ENCODE data around the gene GNG2. TPM values are rescaled to one million over a fixed set of nuclear protein-coding genes. Genes with fewer than 3 reads are reported as not detected.

The GNG2 gene
- total RNA-seq, 1 experiment from 2014 or later = 0.33 TPM

- Histone ChIP-seq H3K9me2 (ENCODE audit: insufficient read depth) (no peaks in the 10 kb centered on the region), H4K20me1 (ENCODE audit: insufficient read depth) (peaks cover 26% of the 10 kb centered on the region; the same call in 1 of the 2 replicates), H3K79me2 (ENCODE audit: low read depth) (peaks cover 39% of the 10 kb centered on the region), H3K4me2 (no peak overlapping the region), H3K27me3 (ENCODE audit: insufficient read depth, low read depth) (no peaks in the 10 kb centered on the region), H3F3A (ENCODE audit: insufficient read depth, low read depth) (peaks cover 10% of the 10 kb centered on the region), H3K4me1 (replicated peaks; ENCODE audit: insufficient read depth) (peaks cover 16% of the 10 kb centered on the region), H2AFZ (no peak overlapping the region), H3K27ac (no peak overlapping the region), H3K9me3 (ENCODE audit: insufficient read depth, low read depth) (no peaks in the 10 kb centered on the region), H3K36me3 (ENCODE audit: low read depth) (peaks cover 50% of the 10 kb centered on the region), H3K4me3 (no peak overlapping the region)
- ChIA-PET CTCF (no interaction called here), POLR2A (ENCODE audit: unreplicated experiment) (interaction anchor here (0.6 to 0.7 kb wide), 2 partner anchors 493 to 521 kb away, joined by 4 to 7 read pairs; no protein-coding TSS in a partner anchor)
- DNase-seq = no peak
- intact Hi-C loops (cut with micrococcal nuclease; ENCODE audit: unreplicated experiment) = loop anchor here (5.0 kb wide), 1 partner anchor 84 kb away; no protein-coding TSS in a partner anchor
- BruUV-seq (replicated peaks) = no TSS peak
- no peak for TF ChIP-seq EZH2 (IDR thresholded peaks at IDR 0.05; ENCODE audit: low read depth)
- TF ChIP-seq, protein P1, sequence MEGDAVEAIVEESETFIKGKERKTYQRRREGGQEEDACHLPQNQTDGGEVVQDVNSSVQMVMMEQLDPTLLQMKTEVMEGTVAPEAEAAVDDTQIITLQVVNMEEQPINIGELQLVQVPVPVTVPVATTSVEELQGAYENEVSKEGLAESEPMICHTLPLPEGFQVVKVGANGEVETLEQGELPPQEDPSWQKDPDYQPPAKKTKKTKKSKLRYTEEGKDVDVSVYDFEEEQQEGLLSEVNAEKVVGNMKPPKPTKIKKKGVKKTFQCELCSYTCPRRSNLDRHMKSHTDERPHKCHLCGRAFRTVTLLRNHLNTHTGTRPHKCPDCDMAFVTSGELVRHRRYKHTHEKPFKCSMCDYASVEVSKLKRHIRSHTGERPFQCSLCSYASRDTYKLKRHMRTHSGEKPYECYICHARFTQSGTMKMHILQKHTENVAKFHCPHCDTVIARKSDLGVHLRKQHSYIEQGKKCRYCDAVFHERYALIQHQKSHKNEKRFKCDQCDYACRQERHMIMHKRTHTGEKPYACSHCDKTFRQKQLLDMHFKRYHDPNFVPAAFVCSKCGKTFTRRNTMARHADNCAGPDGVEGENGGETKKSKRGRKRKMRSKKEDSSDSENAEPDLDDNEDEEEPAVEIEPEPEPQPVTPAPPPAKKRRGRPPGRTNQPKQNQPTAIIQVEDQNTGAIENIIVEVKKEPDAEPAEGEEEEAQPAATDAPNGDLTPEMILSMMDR (conservative IDR thresholded peaks at IDR 0.05) = no peak
Observed at GRCh38 chr14:51993285-51993920, 133.0 kb downstream of the GNG2 start.

- H3K4me2 ChIP-seq = no peak overlapping the region
- peaks cover 25% of the 10 kb centered on the region for H3K79me2 ChIP-seq (ENCODE audit: low read depth)
- H3K4me3 ChIP-seq = no peak overlapping the region
- no TSS peak for BruUV-seq (replicated peaks)
- H3K27me3 ChIP-seq (ENCODE audit: insufficient read depth, low read depth) = no peaks in the 10 kb centered on the region
- peaks cover 26% of the 10 kb centered on the region; the same call in 1 of the 2 replicates for H4K20me1 ChIP-seq (ENCODE audit: insufficient read depth)
- H2AFZ ChIP-seq = no peak overlapping the region
- intact Hi-C loops (cut with micrococcal nuclease; ENCODE audit: unreplicated experiment) = loop anchor here (1.0 to 5.0 kb wide), 2 partner anchors 135 to 476 kb away; no protein-coding TSS in a partner anchor
- ChIA-PET POLR2A (ENCODE audit: unreplicated experiment) (no interaction called here), CTCF (interaction anchor here (0.6 to 1.0 kb wide), 2 partner anchors 25 to 135 kb away, joined by 4 to 5 read pairs; no protein-coding TSS in a partner anchor)
- H3F3A ChIP-seq (ENCODE audit: insufficient read depth, low read depth) = peaks cover 10% of the 10 kb centered on the region
- no peak for DNase-seq
- TF ChIP-seq, protein P1 (conservative IDR thresholded peaks at IDR 0.05) = peak; percentile 86
- no peak for TF ChIP-seq EZH2 (IDR thresholded peaks at IDR 0.05; ENCODE audit: low read depth)
- peaks cover 60% of the 10 kb centered on the region for H3K36me3 ChIP-seq (ENCODE audit: low read depth)
- H3K9me2 ChIP-seq (ENCODE audit: insufficient read depth) = no peaks in the 10 kb centered on the region
- H3K4me1 ChIP-seq (replicated peaks; ENCODE audit: insufficient read depth) = peaks cover under 1% of the 10 kb centered on the region; the same call in 1 of the 2 replicates
- no peak overlapping the region for H3K27ac ChIP-seq
- no peaks in the 10 kb centered on the region for H3K9me3 ChIP-seq (ENCODE audit: insufficient read depth, low read depth)
Observed at GRCh38 chr14:51996148-51996746, 135.8 kb downstream of the GNG2 start.

DNA sequence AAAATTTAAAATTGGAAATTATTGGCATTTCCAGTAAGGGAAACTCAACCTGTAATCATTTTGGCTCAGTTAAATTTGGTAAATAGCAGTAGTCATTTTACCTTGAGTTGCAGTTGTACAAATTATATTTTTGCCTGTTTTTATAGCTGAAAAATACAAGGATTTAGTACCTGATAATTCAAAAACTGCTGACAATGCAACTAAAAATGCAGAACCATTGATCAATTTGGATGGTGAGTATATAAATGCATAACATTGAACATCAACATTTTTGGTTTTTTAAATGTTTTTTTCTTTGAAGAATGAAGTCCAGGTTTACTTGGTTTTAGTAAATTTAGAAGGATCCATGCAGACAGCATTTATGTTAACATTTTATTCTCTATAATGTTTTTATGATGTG lies 137.9 kb downstream of the GNG2 start:
- no TSS peak for BruUV-seq (replicated peaks)

More for the DNA sequence above, 137.9 kb downstream of the GNG2 start:
- H3F3A ChIP-seq (ENCODE audit: insufficient read depth, low read depth) = peaks cover 4% of the 10 kb centered on the region
- H3K27ac ChIP-seq = 0 out of 2 replicates have a peak overlapping the region, but pooled peaks have one; percentile 16
- H3K4me2 ChIP-seq = no peak overlapping the region
- H3K36me3 ChIP-seq (ENCODE audit: low read depth) = peaks cover 56% of the 10 kb centered on the region
- TF ChIP-seq EZH2 (IDR thresholded peaks at IDR 0.05; ENCODE audit: low read depth) = no peak
- TF ChIP-seq, protein P1 (conservative IDR thresholded peaks at IDR 0.05) = no peak
- H4K20me1 ChIP-seq (ENCODE audit: insufficient read depth) = peaks cover 26% of the 10 kb centered on the region
- ChIA-PET POLR2A (ENCODE audit: unreplicated experiment) (no interaction called here), CTCF (no interaction called here)
- H3K27me3 ChIP-seq (ENCODE audit: insufficient read depth, low read depth) = no peaks in the 10 kb centered on the region
- no peak overlapping the region for H2AFZ ChIP-seq
- peaks cover 12% of the 10 kb centered on the region; the same call in 1 of the 2 replicates for H3K79me2 ChIP-seq (ENCODE audit: low read depth)
- no peak for DNase-seq
- no peak overlapping the region for H3K4me3 ChIP-seq
- H3K9me2 ChIP-seq (ENCODE audit: insufficient read depth) = no peaks in the 10 kb centered on the region
- intact Hi-C loops (cut with micrococcal nuclease; ENCODE audit: unreplicated experiment) = loop anchor here (5.0 kb wide), 1 partner anchor 474 kb away; no protein-coding TSS in a partner anchor
- no peaks in the 10 kb centered on the region for H3K4me1 ChIP-seq (replicated peaks; ENCODE audit: insufficient read depth)
- no peaks in the 10 kb centered on the region for H3K9me3 ChIP-seq (ENCODE audit: insufficient read depth, low read depth)

Data from PC-9 (cell line).